OCI-LY1 (cell line): ENCODE data around the gene CACNA2D3.

Source experiments
- H2AFZ ChIP-seq: fragments of 200-600 bp; sonication (generic), shearing (Covaris generic); 2 replicates; pipeline ENCODE4 v1.6.0; 2014; ENCODE audit warnings: antibody characterized with exemption, mild to moderate bottlenecking, low read length
- H3F3A ChIP-seq: fragments of 200-600 bp; sonication (generic), shearing (Covaris generic); 2 replicates; pipeline ENCODE4 v1.6.0; 2014; ENCODE audit warnings: mild to moderate bottlenecking, antibody characterized with exemption, low read length, moderate library complexity; ENCODE audit not compliant: insufficient read depth
- H3K27ac ChIP-seq: fragments of 200-600 bp; sonication (generic); 2 replicates; pipeline ENCODE4 v1.5.1; 2014; ENCODE audit warnings: low read length, mixed run types, mild to moderate bottlenecking, low read depth; ENCODE audit not compliant: poor library complexity, severe bottlenecking
- H3K27me3 ChIP-seq: fragments of 200-600 bp; sonication (generic); 2 replicates; pipeline ENCODE4 v1.6.0; 2014; ENCODE audit warnings: antibody characterized with exemption, mild to moderate bottlenecking, low read length, moderate library complexity; ENCODE audit not compliant: insufficient read depth
- H3K36me3 ChIP-seq: fragments of 200-600 bp; sonication (generic); 2 replicates; pipeline ENCODE4 v1.6.1; 2014; ENCODE audit warnings: mild to moderate bottlenecking, antibody characterized with exemption, low read length, moderate library complexity, mixed read lengths; ENCODE audit not compliant: insufficient read depth
- H3K4me1 ChIP-seq: fragments of 200-600 bp; sonication (generic); 2 replicates; pipeline ENCODE4 v1.5.1; 2014; ENCODE audit warnings: mild to moderate bottlenecking, low read length, moderate library complexity; ENCODE audit not compliant: insufficient read depth, severe bottlenecking
- H3K4me2 ChIP-seq: fragments of 200-600 bp; sonication (generic), shearing (Covaris generic); 2 replicates; pipeline ENCODE4 v1.6.1; 2014; ENCODE audit warnings: low read length
- H3K4me3 ChIP-seq: fragments of 200-600 bp; sonication (generic); 2 replicates; pipeline ENCODE4 v1.5.1; 2014; ENCODE audit warnings: low read length, low read depth, mild to moderate bottlenecking, mixed read lengths; ENCODE audit not compliant: poor library complexity, severe bottlenecking
- H3K79me2 ChIP-seq: fragments of 200-600 bp; shearing (Covaris generic); 2 replicates; pipeline ENCODE4 v1.6.1; 2016; ENCODE audit warnings: mixed run types, low read length, mixed read lengths; ENCODE audit not compliant: insufficient read depth
- H3K9ac ChIP-seq: fragments of 200-600 bp; sonication (generic), shearing (Covaris generic); 2 replicates; pipeline ENCODE4 v1.6.1; 2014; ENCODE audit warnings: mild to moderate bottlenecking, low read length, mixed read lengths
- H3K9me2 ChIP-seq: fragments of 200-600 bp; sonication (generic), shearing (Covaris generic); 2 replicates; pipeline ENCODE4 v1.6.1; 2014; ENCODE audit warnings: low read depth, mild to moderate bottlenecking, low read length, mixed read lengths
- H3K9me3 ChIP-seq: fragments of 200-600 bp; shearing (Covaris generic); 2 replicates; pipeline ENCODE4 v1.6.1; 2014; ENCODE audit warnings: low read length, mixed read lengths
- H4K20me1 ChIP-seq: fragments of 200-600 bp; sonication (generic), shearing (Covaris generic); 2 replicates; pipeline ENCODE4 v1.6.0; 2016; ENCODE audit warnings: mild to moderate bottlenecking, low read length; ENCODE audit not compliant: insufficient read depth
- EZH2 ChIP-seq: fragments of 200-600 bp; sonication (generic), shearing (Covaris generic); IDR thresholded peaks from 2 replicates; pipeline ENCODE4 v1.8.0; 2017; ENCODE audit warnings: borderline replicate concordance, mixed run types, mild to moderate bottlenecking, antibody characterized with exemption, low read length, moderate library complexity, mixed read lengths
- TF ChIP-seq, protein P1 (sequence below): fragments of 200-600 bp; sonication (generic), shearing (Covaris generic); IDR thresholded peaks from 2 replicates; pipeline ENCODE4 v1.5.1; 2017; ENCODE audit warnings: mild to moderate bottlenecking, antibody characterized with exemption, low read length, moderate library complexity, mixed read lengths

Gene CACNA2D3

DNA sequence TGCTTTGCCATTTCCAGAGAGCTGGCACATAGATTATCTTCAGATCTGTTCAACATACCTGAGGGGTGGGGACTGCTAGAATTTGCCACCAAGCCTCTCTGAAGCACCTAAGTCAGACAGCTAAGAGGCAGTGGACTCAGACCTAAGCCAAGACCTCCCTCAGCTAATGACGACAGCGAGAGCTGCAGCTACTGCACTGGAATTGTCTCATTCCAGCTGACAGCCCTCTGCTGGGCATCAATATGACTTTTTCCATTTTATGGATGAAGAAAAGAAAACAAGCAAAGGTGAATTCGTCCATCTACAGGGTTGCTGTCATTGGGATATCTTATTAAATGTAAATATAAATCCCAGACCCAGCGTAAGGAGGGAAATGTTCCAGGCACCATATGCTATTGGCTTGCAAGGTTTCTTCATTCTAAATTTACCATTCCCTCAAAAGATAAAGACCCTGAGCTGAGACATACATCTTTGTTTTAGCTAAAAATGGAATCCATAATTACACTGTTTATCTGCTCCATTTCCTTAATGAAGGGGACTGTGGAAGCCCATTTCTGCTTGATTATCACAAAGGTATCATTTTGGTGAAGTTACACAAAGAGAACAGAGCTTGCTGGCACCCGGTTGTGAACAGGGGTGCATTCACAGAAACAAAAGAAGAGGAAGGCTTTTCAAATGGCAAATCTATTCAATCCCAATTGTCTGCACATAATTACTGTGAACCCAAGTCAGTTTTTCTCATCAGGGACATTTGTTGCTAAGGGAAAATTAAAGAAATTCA, 891.0 kb downstream of the CACNA2D3 start:
- H3K9me2 ChIP-seq = no peaks in the 10 kb centered on the region
- no peaks in the 10 kb centered on the region for H3K4me1 ChIP-seq
- H2AFZ ChIP-seq = no peak overlapping the region
- H3K9ac ChIP-seq = no peak overlapping the region
- H3K4me3 ChIP-seq = no peak overlapping the region
- H3K4me2 ChIP-seq = no peak overlapping the region
- H3K9me3 ChIP-seq = no peaks in the 10 kb centered on the region
- H4K20me1 ChIP-seq = no peaks in the 10 kb centered on the region
- H3F3A ChIP-seq = no peaks in the 10 kb centered on the region
- no peaks in the 10 kb centered on the region for H3K79me2 ChIP-seq
- no peak overlapping the region for H3K27ac ChIP-seq
- H3K36me3 ChIP-seq = no peaks in the 10 kb centered on the region
- H3K27me3 ChIP-seq = no peaks in the 10 kb centered on the region
- TF ChIP-seq, protein P1, sequence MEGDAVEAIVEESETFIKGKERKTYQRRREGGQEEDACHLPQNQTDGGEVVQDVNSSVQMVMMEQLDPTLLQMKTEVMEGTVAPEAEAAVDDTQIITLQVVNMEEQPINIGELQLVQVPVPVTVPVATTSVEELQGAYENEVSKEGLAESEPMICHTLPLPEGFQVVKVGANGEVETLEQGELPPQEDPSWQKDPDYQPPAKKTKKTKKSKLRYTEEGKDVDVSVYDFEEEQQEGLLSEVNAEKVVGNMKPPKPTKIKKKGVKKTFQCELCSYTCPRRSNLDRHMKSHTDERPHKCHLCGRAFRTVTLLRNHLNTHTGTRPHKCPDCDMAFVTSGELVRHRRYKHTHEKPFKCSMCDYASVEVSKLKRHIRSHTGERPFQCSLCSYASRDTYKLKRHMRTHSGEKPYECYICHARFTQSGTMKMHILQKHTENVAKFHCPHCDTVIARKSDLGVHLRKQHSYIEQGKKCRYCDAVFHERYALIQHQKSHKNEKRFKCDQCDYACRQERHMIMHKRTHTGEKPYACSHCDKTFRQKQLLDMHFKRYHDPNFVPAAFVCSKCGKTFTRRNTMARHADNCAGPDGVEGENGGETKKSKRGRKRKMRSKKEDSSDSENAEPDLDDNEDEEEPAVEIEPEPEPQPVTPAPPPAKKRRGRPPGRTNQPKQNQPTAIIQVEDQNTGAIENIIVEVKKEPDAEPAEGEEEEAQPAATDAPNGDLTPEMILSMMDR = no peak
- no peak for TF ChIP-seq EZH2

DNA sequence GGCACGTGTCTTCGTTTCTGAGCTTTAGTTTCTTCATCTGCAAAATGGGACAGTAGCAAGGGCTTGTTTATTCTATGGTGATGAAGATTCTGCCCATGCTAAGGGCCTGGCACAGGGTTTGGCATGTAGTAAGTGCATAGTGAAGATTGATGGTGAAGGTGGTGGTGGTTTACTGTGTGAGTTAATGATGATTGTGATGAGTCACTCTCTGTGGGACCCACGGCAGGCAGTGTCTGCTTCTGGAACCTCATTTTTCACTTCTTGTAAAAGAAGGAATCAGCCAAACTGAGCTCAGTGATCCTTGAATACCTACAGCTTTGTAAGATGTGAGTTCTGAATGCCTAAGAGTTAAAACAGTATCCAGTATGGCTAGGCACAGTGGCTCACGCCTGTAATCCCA, 891.7 kb downstream of the CACNA2D3 start:
- H3K9ac ChIP-seq = no peak overlapping the region
- H3K4me3 ChIP-seq = no peak overlapping the region
- no peaks in the 10 kb centered on the region for H3K9me2 ChIP-seq
- H3K79me2 ChIP-seq = no peaks in the 10 kb centered on the region
- H3K27me3 ChIP-seq = no peaks in the 10 kb centered on the region
- no peaks in the 10 kb centered on the region for H3K9me3 ChIP-seq
- H3K4me2 ChIP-seq = no peak overlapping the region
- no peaks in the 10 kb centered on the region for H3F3A ChIP-seq
- H3K27ac ChIP-seq = no peak overlapping the region
- TF ChIP-seq, protein P1 = no peak
- no peak for TF ChIP-seq EZH2
- no peaks in the 10 kb centered on the region for H4K20me1 ChIP-seq
- H2AFZ ChIP-seq = no peak overlapping the region
- no peaks in the 10 kb centered on the region for H3K4me1 ChIP-seq
- no peaks in the 10 kb centered on the region for H3K36me3 ChIP-seq

DNA sequence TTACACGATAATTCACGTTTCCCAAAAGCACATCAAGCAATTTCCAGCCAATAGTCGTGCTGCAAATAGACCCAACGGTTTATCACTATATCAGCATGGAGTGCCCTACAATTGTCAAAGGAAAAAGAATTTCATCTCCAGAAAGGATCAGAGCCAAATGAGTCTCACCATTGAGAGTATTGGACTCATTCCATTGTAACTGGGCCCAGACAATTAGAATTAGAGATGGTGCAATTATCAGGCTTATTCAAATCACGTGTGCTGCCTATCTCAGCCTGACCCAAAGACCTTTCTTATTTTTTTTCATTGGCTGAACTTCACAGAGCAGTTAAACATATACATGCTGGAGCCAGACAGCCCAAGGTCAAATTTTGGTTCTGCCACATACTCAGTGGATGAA, 892.6 kb downstream of the CACNA2D3 start:
- no peak overlapping the region for H3K4me2 ChIP-seq
- TF ChIP-seq, protein P1 = no peak
- TF ChIP-seq EZH2 = no peak
- H2AFZ ChIP-seq = no peak overlapping the region
- H3K79me2 ChIP-seq = no peaks in the 10 kb centered on the region
- H3K9me3 ChIP-seq = no peaks in the 10 kb centered on the region
- H3K4me1 ChIP-seq = no peaks in the 10 kb centered on the region
- H3F3A ChIP-seq = no peaks in the 10 kb centered on the region
- no peaks in the 10 kb centered on the region for H3K9me2 ChIP-seq
- H3K27me3 ChIP-seq = no peaks in the 10 kb centered on the region
- no peaks in the 10 kb centered on the region for H4K20me1 ChIP-seq
- no peak overlapping the region for H3K27ac ChIP-seq
- no peaks in the 10 kb centered on the region for H3K36me3 ChIP-seq
- no peak overlapping the region for H3K9ac ChIP-seq
- H3K4me3 ChIP-seq = no peak overlapping the region
